Measurements from ENCODE around the gene NRCAM.

DNA sequence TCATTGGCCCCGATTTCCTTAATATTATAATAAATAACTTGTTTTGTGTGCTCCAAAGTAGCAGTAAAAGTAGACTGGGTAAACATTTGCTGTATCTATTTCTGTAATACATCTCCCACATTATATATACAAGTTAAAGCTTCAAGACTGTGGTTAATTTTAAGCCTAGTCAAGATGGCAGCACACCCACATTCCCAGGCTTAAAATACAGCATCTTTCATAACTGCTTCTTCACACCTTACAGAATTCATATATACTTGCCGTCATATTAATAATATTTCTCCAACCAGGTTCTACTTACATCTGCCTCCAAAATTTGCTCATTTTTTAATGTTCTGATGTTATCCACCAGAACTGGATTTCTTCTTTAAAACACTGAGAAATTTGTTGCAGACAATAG, 85.6 kb downstream of the NRCAM start:
- TF ChIP-seq, protein P1, sequence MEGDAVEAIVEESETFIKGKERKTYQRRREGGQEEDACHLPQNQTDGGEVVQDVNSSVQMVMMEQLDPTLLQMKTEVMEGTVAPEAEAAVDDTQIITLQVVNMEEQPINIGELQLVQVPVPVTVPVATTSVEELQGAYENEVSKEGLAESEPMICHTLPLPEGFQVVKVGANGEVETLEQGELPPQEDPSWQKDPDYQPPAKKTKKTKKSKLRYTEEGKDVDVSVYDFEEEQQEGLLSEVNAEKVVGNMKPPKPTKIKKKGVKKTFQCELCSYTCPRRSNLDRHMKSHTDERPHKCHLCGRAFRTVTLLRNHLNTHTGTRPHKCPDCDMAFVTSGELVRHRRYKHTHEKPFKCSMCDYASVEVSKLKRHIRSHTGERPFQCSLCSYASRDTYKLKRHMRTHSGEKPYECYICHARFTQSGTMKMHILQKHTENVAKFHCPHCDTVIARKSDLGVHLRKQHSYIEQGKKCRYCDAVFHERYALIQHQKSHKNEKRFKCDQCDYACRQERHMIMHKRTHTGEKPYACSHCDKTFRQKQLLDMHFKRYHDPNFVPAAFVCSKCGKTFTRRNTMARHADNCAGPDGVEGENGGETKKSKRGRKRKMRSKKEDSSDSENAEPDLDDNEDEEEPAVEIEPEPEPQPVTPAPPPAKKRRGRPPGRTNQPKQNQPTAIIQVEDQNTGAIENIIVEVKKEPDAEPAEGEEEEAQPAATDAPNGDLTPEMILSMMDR (IDR thresholded peaks at IDR 0.05; ENCODE audit: low read depth, low read length): no peak
- TF ChIP-seq EZH2phosphoT487 (IDR thresholded peaks at IDR 0.05; ENCODE audit: low read depth): no peak

Measured in OCI-LY3 (cell line).